HG03342 (cell line): Measurements from ENCODE around the gene HSPA1A.
A peak's percentile ranks its signal among the peaks of the same experiment; 100 is the strongest.
"Not testable (repeated sequence)": the region's sequence is repeated elsewhere in the genome, so short reads cannot be mapped to it uniquely, and the experiment has no call there.

Source experiments
- ATAC-seq: cut with Tn5 transposase; IDR thresholded peaks from one replicate; pipeline ENCODE4 v1.9.1; 2021; ENCODE audit warnings: mild to moderate bottlenecking, moderate library complexity; ENCODE audit not compliant: unreplicated experiment

The HSPA1A gene

GRCh38 chr6:31781244-31782125, 33.9 kb upstream of the HSPA1A start:
- no peak for ATAC-seq

GRCh38 chr6:31782126-31782855, 33.1 kb upstream of the HSPA1A start:
- no peak for ATAC-seq

GRCh38 chr6:31784098-31784925, 31.0 kb upstream of the HSPA1A start:
- ATAC-seq = no peak

GRCh38 chr6:31785475-31785874, 29.9 kb upstream of the HSPA1A start:
- no peak for ATAC-seq

GRCh38 chr6:31791324-31792089, 23.8 kb upstream of the HSPA1A start:
- no peak for ATAC-seq

GRCh38 chr6:31792090-31792374, 23.3 kb upstream of the HSPA1A start:
- ATAC-seq = no peak

- no peak for ATAC-seq
These were observed 22.6 kb upstream of the HSPA1A start for GRCh38 chr6:31792761-31793171.

- not testable (repeated sequence) for ATAC-seq
These were observed 21.5 kb upstream of the HSPA1A start for GRCh38 chr6:31793927-31794245.

GRCh38 chr6:31794294-31794865, 21.0 kb upstream of the HSPA1A start:
- ATAC-seq = no peak

- no peak for ATAC-seq
These were observed 20.3 kb upstream of the HSPA1A start for GRCh38 chr6:31794866-31795615.

- peak; percentile 61 for ATAC-seq
These were observed 19.6 kb upstream of the HSPA1A start, which contains the start of gene VARS1 for GRCh38 chr6:31795616-31796298. TSS of gene VARS1 (minus strand) at chr6:31795752. CDS start at chr6:31795217, 535 bp downstream.

GRCh38 chr6:31796993-31797385, 18.4 kb upstream of the HSPA1A start:
- ATAC-seq = no peak

GRCh38 chr6:31797588-31797987, 17.8 kb upstream of the HSPA1A start:
- no peak for ATAC-seq

- ATAC-seq = no peak
These were observed 15.6 kb upstream of the HSPA1A start for GRCh38 chr6:31799781-31800180.

GRCh38 chr6:31801031-31801927, 14.1 kb upstream of the HSPA1A start:
- not testable (repeated sequence) for ATAC-seq

- ATAC-seq = no peak
These were observed 9.3 kb upstream of the HSPA1A start for GRCh38 chr6:31805939-31806469.

- ATAC-seq = peak; percentile 88
These were observed 8.7 kb upstream of the HSPA1A start, which contains the start of gene LSM2 for GRCh38 chr6:31806470-31807272. TSS of gene LSM2 (minus strand) at chr6:31806966. CDS start at chr6:31806757, 209 bp downstream.
